Measurements from ENCODE around the gene ARHGAP22. TPM values are rescaled to one million over a fixed set of nuclear protein-coding genes. Genes with fewer than 3 reads are reported as not detected.
"Not testable (repeated sequence)": the region's sequence is repeated elsewhere in the genome, so short reads cannot be mapped to it uniquely, and the experiment has no call there.

Gene ARHGAP22
- polyA plus RNA-seq, 10 donors: 1.1 to 2.2 (median 1.3) TPM

GRCh38 chr10:48430402-48430993 lies 174.4 kb downstream of the ARHGAP22 start:
- no peak for DNase-seq

GRCh38 chr10:48429309-48429708 lies 175.6 kb downstream of the ARHGAP22 start:
- no peak for DNase-seq

GRCh38 chr10:48428896-48429295 lies 176.0 kb downstream of the ARHGAP22 start:
- no peak for DNase-seq

GRCh38 chr10:48423884-48424283 lies 181.0 kb downstream of the ARHGAP22 start:
- DNase-seq: no peak

GRCh38 chr10:48421862-48422261 lies 183.0 kb downstream of the ARHGAP22 start:
- not testable (repeated sequence) for DNase-seq

- no peak for DNase-seq
These were observed 185.2 kb downstream of the ARHGAP22 start for GRCh38 chr10:48419714-48420113.

- DNase-seq: no peak
These were observed 186.6 kb downstream of the ARHGAP22 start for GRCh38 chr10:48418189-48418788.

GRCh38 chr10:48417374-48417773 lies 187.5 kb downstream of the ARHGAP22 start:
- DNase-seq: no peak

GRCh38 chr10:48416584-48417232 lies 188.2 kb downstream of the ARHGAP22 start:
- no peak for DNase-seq

- no peak for DNase-seq
These were observed 190.1 kb downstream of the ARHGAP22 start for GRCh38 chr10:48414778-48415177.

- no peak for DNase-seq
These were observed 190.7 kb downstream of the ARHGAP22 start for GRCh38 chr10:48414160-48414559.

GRCh38 chr10:48412933-48413332 lies 191.9 kb downstream of the ARHGAP22 start:
- no peak for DNase-seq

GRCh38 chr10:48412081-48412480 lies 192.8 kb downstream of the ARHGAP22 start:
- peak in 1 of 3 donors; percentile 3 for DNase-seq

- DNase-seq: no peak
These were observed 193.4 kb downstream of the ARHGAP22 start for GRCh38 chr10:48411510-48411909.

GRCh38 chr10:48410503-48410902 lies 194.4 kb downstream of the ARHGAP22 start:
- DNase-seq: no peak

GRCh38 chr10:48406658-48407057 lies 198.2 kb downstream of the ARHGAP22 start:
- no peak for DNase-seq

- no peak for DNase-seq
These were observed 198.7 kb downstream of the ARHGAP22 start for GRCh38 chr10:48406204-48406603.

GRCh38 chr10:48404646-48405045 lies 200.2 kb downstream of the ARHGAP22 start:
- DNase-seq: peak in 1 of 3 donors; percentile 7

- no peak for DNase-seq
These were observed 204.0 kb downstream of the ARHGAP22 start for GRCh38 chr10:48400850-48401220.

GRCh38 chr10:48400129-48400849 lies 204.6 kb downstream of the ARHGAP22 start:
- DNase-seq: no peak

GRCh38 chr10:48399551-48399950 lies 205.3 kb downstream of the ARHGAP22 start:
- DNase-seq: no peak

- DNase-seq: no peak
These were observed 205.8 kb downstream of the ARHGAP22 start for GRCh38 chr10:48399056-48399541.

GRCh38 chr10:48398261-48398660 lies 206.6 kb downstream of the ARHGAP22 start:
- DNase-seq: no peak
